ENCODE results near the gene APPL2.

DNA sequence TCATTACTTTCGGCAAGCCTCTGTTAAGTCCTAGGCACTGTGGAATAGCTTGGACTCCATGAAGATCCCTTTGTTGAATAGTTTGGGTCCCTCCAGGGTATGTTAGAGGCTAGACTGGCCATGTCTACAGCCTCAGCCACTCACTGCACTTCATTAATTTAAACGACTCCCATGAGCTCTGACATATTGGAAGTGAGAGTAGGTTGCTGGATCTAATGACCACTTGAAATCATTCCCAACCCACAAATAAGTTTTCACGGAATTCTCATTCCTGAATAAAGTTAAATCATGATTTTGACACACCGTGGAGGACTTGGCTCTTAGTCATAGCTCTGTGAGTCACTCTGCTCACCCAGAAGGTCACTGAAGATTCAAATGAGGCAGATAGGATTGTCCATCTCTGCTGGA lies 21.4 kb upstream of the APPL2 start:
- TF ChIP-seq POLR2A (IDR thresholded peaks at IDR 0.05), result no peak
- TF ChIP-seq, protein P1, sequence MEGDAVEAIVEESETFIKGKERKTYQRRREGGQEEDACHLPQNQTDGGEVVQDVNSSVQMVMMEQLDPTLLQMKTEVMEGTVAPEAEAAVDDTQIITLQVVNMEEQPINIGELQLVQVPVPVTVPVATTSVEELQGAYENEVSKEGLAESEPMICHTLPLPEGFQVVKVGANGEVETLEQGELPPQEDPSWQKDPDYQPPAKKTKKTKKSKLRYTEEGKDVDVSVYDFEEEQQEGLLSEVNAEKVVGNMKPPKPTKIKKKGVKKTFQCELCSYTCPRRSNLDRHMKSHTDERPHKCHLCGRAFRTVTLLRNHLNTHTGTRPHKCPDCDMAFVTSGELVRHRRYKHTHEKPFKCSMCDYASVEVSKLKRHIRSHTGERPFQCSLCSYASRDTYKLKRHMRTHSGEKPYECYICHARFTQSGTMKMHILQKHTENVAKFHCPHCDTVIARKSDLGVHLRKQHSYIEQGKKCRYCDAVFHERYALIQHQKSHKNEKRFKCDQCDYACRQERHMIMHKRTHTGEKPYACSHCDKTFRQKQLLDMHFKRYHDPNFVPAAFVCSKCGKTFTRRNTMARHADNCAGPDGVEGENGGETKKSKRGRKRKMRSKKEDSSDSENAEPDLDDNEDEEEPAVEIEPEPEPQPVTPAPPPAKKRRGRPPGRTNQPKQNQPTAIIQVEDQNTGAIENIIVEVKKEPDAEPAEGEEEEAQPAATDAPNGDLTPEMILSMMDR (IDR thresholded peaks at IDR 0.05), result no peak

All from right lobe of liver (tissue), 4 donors.